GM12872 (cell line): ENCODE data around the gene EGR4.

ENCODE experiments used
- CTCF ChIP-seq: IDR thresholded peaks from 3 replicates; pipeline ENCODE4 v1.5.1; 2011; ENCODE audit warnings: low read depth, mild to moderate bottlenecking, low read length, moderate library complexity; ENCODE audit not compliant: insufficient read depth

The EGR4 gene

GRCh38 chr2:73250872-73251846 lies 42.2 kb downstream of the EGR4 start:
- no peak for TF ChIP-seq CTCF

- no peak for TF ChIP-seq CTCF
These were observed 43.7 kb downstream of the EGR4 start for GRCh38 chr2:73249636-73250035.

GRCh38 chr2:73246850-73247249 lies 46.5 kb downstream of the EGR4 start:
- no peak for TF ChIP-seq CTCF

- TF ChIP-seq CTCF = no peak
These were observed 48.8 kb downstream of the EGR4 start for GRCh38 chr2:73244580-73244979.

- TF ChIP-seq CTCF = no peak
These were observed 49.3 kb downstream of the EGR4 start for GRCh38 chr2:73243884-73244570.
